ENCODE measurements around the gene RPS8. TPM values are rescaled to one million over a fixed set of nuclear protein-coding genes. Genes with fewer than 3 reads are reported as not detected.

Gene RPS8
- total and polyA plus RNA-seq, 7 donors = 935 to 2,158 (median 1,193) TPM

DNA sequence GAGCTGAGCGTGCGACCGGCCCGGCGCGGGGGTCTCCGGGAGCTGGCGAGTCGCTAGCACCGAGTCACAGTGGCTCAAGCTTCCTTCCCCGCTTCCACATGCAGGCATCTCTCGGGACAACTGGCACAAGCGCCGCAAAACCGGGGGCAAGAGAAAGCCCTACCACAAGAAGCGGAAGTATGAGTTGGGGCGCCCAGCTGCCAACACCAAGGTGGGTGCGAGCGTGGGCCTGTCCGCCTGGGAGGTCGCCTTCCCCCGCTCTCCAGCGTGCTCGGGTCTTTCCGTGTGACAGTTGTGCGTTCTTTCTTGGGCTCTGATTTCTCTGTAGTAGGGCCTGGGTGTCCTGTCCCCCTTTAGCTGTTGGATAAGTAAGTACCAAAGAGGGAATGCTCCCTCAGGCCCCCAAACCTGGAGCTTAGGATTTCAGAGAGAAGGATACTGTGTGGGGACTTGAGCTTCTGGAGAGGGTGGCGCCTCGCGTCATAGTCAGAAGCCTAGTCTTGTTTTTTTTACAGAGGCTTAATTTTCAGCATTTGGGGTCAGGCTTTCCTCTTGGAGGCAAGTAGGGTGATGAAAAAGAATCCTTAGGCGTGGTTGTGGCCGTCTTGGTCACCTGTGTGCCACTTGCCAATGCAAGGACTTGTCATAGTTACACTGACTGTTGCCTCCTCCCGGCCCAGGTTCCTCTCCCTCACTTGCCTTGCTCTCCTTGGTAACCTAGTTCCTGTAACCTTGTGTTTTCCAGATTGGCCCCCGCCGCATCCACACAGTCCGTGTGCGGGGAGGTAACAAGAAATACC lies 790 bp downstream of the RPS8 start:
- DNase-seq = no peak
- H3K27ac ChIP-seq = peak overlapping the region; percentile 98
- peak; percentile 13 to 40 (median 18) for ATAC-seq
- H3K9me3 ChIP-seq = no peaks in the 10 kb centered on the region
- intact Hi-C loops (cut with DNase I) = loop anchor here in 1 of 2 donors (2.0 kb wide), 1 partner anchor 43 kb away; no protein-coding TSS in a partner anchor
- WGBS, 3 donors = 9 to 11% (median 11%) methylated on average over 31 to 36 of the region's 36 CpGs
- peaks cover 9 to 49% of the 10 kb centered on the region in 2 donors for H3K36me3 ChIP-seq (ENCODE audit: insufficient read depth in 1 of 2, low read depth in 1 of 2)
- TF ChIP-seq, protein P1, sequence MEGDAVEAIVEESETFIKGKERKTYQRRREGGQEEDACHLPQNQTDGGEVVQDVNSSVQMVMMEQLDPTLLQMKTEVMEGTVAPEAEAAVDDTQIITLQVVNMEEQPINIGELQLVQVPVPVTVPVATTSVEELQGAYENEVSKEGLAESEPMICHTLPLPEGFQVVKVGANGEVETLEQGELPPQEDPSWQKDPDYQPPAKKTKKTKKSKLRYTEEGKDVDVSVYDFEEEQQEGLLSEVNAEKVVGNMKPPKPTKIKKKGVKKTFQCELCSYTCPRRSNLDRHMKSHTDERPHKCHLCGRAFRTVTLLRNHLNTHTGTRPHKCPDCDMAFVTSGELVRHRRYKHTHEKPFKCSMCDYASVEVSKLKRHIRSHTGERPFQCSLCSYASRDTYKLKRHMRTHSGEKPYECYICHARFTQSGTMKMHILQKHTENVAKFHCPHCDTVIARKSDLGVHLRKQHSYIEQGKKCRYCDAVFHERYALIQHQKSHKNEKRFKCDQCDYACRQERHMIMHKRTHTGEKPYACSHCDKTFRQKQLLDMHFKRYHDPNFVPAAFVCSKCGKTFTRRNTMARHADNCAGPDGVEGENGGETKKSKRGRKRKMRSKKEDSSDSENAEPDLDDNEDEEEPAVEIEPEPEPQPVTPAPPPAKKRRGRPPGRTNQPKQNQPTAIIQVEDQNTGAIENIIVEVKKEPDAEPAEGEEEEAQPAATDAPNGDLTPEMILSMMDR (IDR thresholded peaks at IDR 0.05) = no peak
- peak overlapping the region; percentile 98 for H3K4me3 ChIP-seq
- H3K27me3 ChIP-seq (ENCODE audit: insufficient read depth in 3 of 3, low read length in 2 of 3) = no peaks in the 10 kb centered on the region
- peaks cover 10% of the 10 kb centered on the region for H3K4me1 ChIP-seq

DNA sequence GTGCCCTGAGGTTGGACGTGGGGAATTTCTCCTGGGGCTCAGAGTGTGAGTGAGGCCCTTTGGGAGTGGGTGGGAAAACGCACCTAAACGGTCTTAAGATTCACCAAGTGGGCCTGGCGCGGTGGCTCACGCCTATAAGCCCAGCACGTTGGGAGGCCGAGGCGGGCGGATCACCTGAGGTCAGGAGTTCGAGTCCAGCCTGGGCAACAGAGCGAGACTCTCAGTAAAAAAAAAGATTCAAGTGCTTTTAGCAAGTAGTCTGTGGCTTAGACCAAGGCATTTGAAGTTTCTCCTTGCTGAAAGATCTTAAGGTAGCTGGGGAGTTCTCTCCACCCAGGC lies 1.4 kb downstream of the RPS8 start:
- peaks cover 9 to 55% of the 10 kb centered on the region in 2 donors for H3K36me3 ChIP-seq (ENCODE audit: insufficient read depth in 1 of 2, low read depth in 1 of 2)
- H3K27ac ChIP-seq = peak overlapping the region; percentile 98
- TF ChIP-seq, protein P1 (IDR thresholded peaks at IDR 0.05) = no peak
- peak overlapping the region; percentile 98 for H3K4me3 ChIP-seq
- DNase-seq (no peak), ATAC-seq (no peak)
- intact Hi-C loops (cut with DNase I) = no loop called here
- H3K4me1 ChIP-seq = peaks cover 10% of the 10 kb centered on the region
- no peaks in the 10 kb centered on the region for H3K9me3 ChIP-seq
- H3K27me3 ChIP-seq (ENCODE audit: insufficient read depth in 3 of 3, low read length in 2 of 3) = no peaks in the 10 kb centered on the region
- WGBS, 3 donors = 57 to 62% (median 61%) methylated on average over 12 of the region's 12 CpGs

DNA sequence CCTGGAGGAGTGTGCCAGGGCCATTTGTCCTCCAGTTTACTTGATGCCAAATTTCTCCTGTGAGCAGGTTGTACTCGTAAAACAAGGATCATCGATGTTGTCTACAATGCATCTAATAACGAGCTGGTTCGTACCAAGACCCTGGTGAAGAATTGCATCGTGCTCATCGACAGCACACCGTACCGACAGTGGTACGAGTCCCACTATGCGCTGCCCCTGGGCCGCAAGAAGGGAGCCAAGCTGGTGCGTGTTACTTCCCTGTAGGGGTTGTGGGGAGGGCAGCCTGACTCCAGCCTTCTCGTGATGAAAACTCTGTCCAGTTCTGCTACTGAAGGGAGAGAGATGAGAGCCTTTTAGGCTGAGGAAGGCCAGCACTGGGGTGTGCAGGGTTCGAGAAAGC lies 2.2 kb downstream of the RPS8 start:
- H3K4me1 ChIP-seq = peaks cover 10% of the 10 kb centered on the region
- DNase-seq = no peak
- TF ChIP-seq, protein P1 (IDR thresholded peaks at IDR 0.05) = no peak
- H3K4me3 ChIP-seq = peak overlapping the region; percentile 98
- peak overlapping the region; percentile 98 for H3K27ac ChIP-seq
- intact Hi-C loops (cut with DNase I) = no loop called here
- H3K9me3 ChIP-seq = no peaks in the 10 kb centered on the region
- ATAC-seq = no peak
- H3K27me3 ChIP-seq (ENCODE audit: insufficient read depth in 3 of 3, low read length in 2 of 3) = no peaks in the 10 kb centered on the region
- H3K36me3 ChIP-seq (ENCODE audit: insufficient read depth in 1 of 2, low read depth in 1 of 2) = peaks cover 9 to 55% of the 10 kb centered on the region in 2 donors
- 74 to 88% (median 78%) methylated on average over 14 of the region's 14 CpGs for WGBS, 3 donors

DNA sequence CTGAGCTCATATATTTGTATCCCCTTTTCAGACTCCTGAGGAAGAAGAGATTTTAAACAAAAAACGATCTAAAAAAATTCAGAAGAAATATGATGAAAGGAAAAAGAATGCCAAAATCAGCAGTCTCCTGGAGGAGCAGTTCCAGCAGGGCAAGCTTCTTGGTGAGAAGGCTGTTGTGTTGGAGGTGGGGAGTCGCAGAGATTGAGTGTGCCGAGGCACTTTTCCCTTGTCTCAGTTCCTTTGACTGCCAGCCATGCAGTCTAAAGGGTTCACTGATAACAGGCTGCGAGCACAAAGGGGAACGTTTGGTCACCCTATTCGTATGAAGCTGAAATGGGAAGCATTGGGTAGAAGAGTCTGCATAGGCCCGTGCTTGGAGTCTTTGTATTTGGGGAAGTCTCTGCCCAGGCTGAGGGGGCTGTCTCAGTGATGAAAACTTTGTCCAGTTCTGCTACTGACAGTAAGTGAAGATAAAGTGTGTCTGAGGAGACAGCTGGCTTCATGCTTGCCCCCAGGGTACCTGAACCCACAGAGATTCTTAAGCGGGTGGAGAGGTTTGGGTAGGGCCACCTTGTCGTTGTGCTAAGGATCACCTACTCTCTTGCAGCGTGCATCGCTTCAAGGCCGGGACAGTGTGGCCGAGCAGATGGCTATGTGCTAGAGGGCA lies 2.8 kb downstream of the RPS8 start:
- ATAC-seq = no peak
- WGBS, 3 donors = 76 to 86% (median 78%) methylated on average over 13 of the region's 13 CpGs
- TF ChIP-seq, protein P1 (IDR thresholded peaks at IDR 0.05) = no peak
- H3K27me3 ChIP-seq (ENCODE audit: insufficient read depth in 3 of 3, low read length in 2 of 3) = no peaks in the 10 kb centered on the region
- no peak for DNase-seq
- peaks cover 11% of the 10 kb centered on the region for H3K4me1 ChIP-seq
- H3K36me3 ChIP-seq (ENCODE audit: insufficient read depth in 1 of 2, low read depth in 1 of 2) = peaks cover 9 to 55% of the 10 kb centered on the region in 2 donors
- H3K27ac ChIP-seq = peak overlapping the region; percentile 98
- intact Hi-C loops (cut with DNase I) = no loop called here
- peak overlapping the region; percentile 98 for H3K4me3 ChIP-seq
- H3K9me3 ChIP-seq = no peaks in the 10 kb centered on the region
